Activated naive CD8-positive, alpha-beta T cell treated with anti-CD3 and anti-CD28 coated beads, Interleukin-2, amount 50 U/mL, for 16 hours (primary cell): Measurements from ENCODE around the gene DIDO1.
"Not testable (repeated sequence)": the region's sequence is repeated elsewhere in the genome, so short reads cannot be mapped to it uniquely, and the experiment has no call there.

Experiments used
- DNase-seq: peaks from one replicate; pipeline ENCODE4 v3.0.0-alpha.2; 2020; ENCODE audit warnings: low read depth, low spot score

The DIDO1 gene

GRCh38 chr20:62879275-62880146, 46.8 kb downstream of the DIDO1 start:
- DNase-seq: no peak

GRCh38 chr20:62878244-62879038, 47.9 kb downstream of the DIDO1 start:
- no peak for DNase-seq

GRCh38 chr20:62876902-62877816, 49.1 kb downstream of the DIDO1 start:
- no peak for DNase-seq

- DNase-seq: no peak
Observed at GRCh38 chr20:62876501-62876901, 49.8 kb downstream of the DIDO1 start.

- no peak for DNase-seq
Observed at GRCh38 chr20:62875419-62876361, 50.6 kb downstream of the DIDO1 start.

- no peak for DNase-seq
Observed at GRCh38 chr20:62874964-62875344, 51.4 kb downstream of the DIDO1 start.

GRCh38 chr20:62873681-62874031, 52.6 kb downstream of the DIDO1 start:
- DNase-seq: not testable (repeated sequence)

- DNase-seq: no peak
Observed at GRCh38 chr20:62873280-62873679, 53.0 kb downstream of the DIDO1 start.

GRCh38 chr20:62872862-62873261, 53.4 kb downstream of the DIDO1 start:
- DNase-seq: no peak

- DNase-seq: no peak
Observed at GRCh38 chr20:62872184-62872847, 54.0 kb downstream of the DIDO1 start.

GRCh38 chr20:62864207-62864606, 62.1 kb downstream of the DIDO1 start:
- no peak for DNase-seq

GRCh38 chr20:62861726-62862336, 64.5 kb downstream of the DIDO1 start, which contains the start of gene TCFL5:
TCFL5 (minus strand) TSS chr20:62861822; CDS start chr20:62861670, 152 bp downstream.
- peak; percentile 73 for DNase-seq

- no peak for DNase-seq
Observed at GRCh38 chr20:62860924-62861691, 65.2 kb downstream of the DIDO1 start.

- DNase-seq: no peak
Observed at GRCh38 chr20:62860391-62860923, 65.8 kb downstream of the DIDO1 start.

GRCh38 chr20:62859721-62860120, 66.6 kb downstream of the DIDO1 start:
- DNase-seq: no peak

- no peak for DNase-seq
Observed at GRCh38 chr20:62858058-62858830, 68.1 kb downstream of the DIDO1 start.

- DNase-seq: no peak
Observed at GRCh38 chr20:62856931-62857619, 69.2 kb downstream of the DIDO1 start.
